Umbilical cord (tissue), 2 donors: Measurements from ENCODE around the gene POLG. TPM values are rescaled to one million over a fixed set of nuclear protein-coding genes. Genes with fewer than 3 reads are reported as not detected.

ENCODE experiments used
- DNase-seq: peaks from one replicate; pipeline ENCODE4 v3.0.0-alpha.2; 2015; ENCODE audit warnings: low spot score
- total RNA-seq: library from RNA; depleted of rRNA; stranded (reverse); fragments of >200 nt; gene quantifications from one replicate; pipeline ENCODE4 v1.2.3, GENCODE V29; 2014; ENCODE audit warnings: low replicate concordance; ENCODE audit not compliant: insufficient read depth

Gene POLG
- total RNA-seq, 1 donor from 2014 or later, result 40.9 TPM

- DNase-seq, result no peak
Measured at GRCh38 chr15:89326316-89326715, 8.3 kb downstream of the POLG start.

GRCh38 chr15:89325039-89325803, 9.4 kb downstream of the POLG start:
- DNase-seq, result no peak

GRCh38 chr15:89323825-89324224, 10.8 kb downstream of the POLG start:
- DNase-seq, result no peak

GRCh38 chr15:89322822-89323221, 11.8 kb downstream of the POLG start:
- no peak for DNase-seq

- no peak for DNase-seq
Measured at GRCh38 chr15:89321521-89322410, 12.9 kb downstream of the POLG start.

- no peak for DNase-seq
Measured at GRCh38 chr15:89320200-89320599, 14.4 kb downstream of the POLG start.

- DNase-seq, result no peak
Measured at GRCh38 chr15:89319678-89320077, 14.9 kb downstream of the POLG start.

- no peak for DNase-seq
Measured at GRCh38 chr15:89317186-89317720, 17.4 kb downstream of the POLG start.

- DNase-seq, result no peak
Measured at GRCh38 chr15:89316504-89316903, 18.1 kb downstream of the POLG start.

GRCh38 chr15:89315375-89315929, 19.2 kb downstream of the POLG start:
- no peak for DNase-seq

GRCh38 chr15:89309993-89310392, 24.6 kb downstream of the POLG start:
- DNase-seq, result no peak

- no peak for DNase-seq
Measured at GRCh38 chr15:89308236-89308635, 26.4 kb downstream of the POLG start.

- DNase-seq, result no peak
Measured at GRCh38 chr15:89307791-89308190, 26.8 kb downstream of the POLG start.

GRCh38 chr15:89307046-89307587, 27.5 kb downstream of the POLG start:
- DNase-seq, result peak; percentile 14

- DNase-seq, result no peak
Measured at GRCh38 chr15:89305395-89305794, 29.2 kb downstream of the POLG start.

GRCh38 chr15:89303986-89304385, 30.6 kb downstream of the POLG start:
- no peak for DNase-seq

- no peak for DNase-seq
Measured at GRCh38 chr15:89301304-89302089, 33.1 kb downstream of the POLG start.

GRCh38 chr15:89299896-89300295, 34.7 kb downstream of the POLG start:
- no peak for DNase-seq

GRCh38 chr15:89293012-89293411, 41.6 kb downstream of the POLG start:
- DNase-seq, result no peak

- no peak for DNase-seq
Measured at GRCh38 chr15:89291934-89292438, 42.6 kb downstream of the POLG start.

GRCh38 chr15:89283201-89283600, 51.4 kb downstream of the POLG start:
- DNase-seq, result no peak
